ENCODE results near the gene NT5C3A.
A peak's percentile ranks its signal among the peaks of the same experiment; 100 is the strongest.
"Not testable (repeated sequence)": the region's sequence is repeated elsewhere in the genome, so short reads cannot be mapped to it uniquely, and the experiment has no call there.

The NT5C3A gene

GRCh38 chr7:32964461-32965159 is 98.0 kb downstream of the NT5C3A start:
- peak; percentile 46 for TF ChIP-seq CTCF (conservative IDR thresholded peaks at IDR 0.05; ENCODE audit: low read length)
- not testable (repeated sequence) for H3K4me2 ChIP-seq (ENCODE audit: low read depth, low read length, poor library complexity, severe bottlenecking); H3K4me1 ChIP-seq (ENCODE audit: insufficient read depth, low read length, poor library complexity, severe bottlenecking)

More at GRCh38 chr7:32964461-32965159, 98.0 kb downstream of the NT5C3A start:
- not testable (repeated sequence) for H3K27me3 ChIP-seq (ENCODE audit: insufficient read depth, low read length, poor library complexity, severe bottlenecking); H3K9me3 ChIP-seq (ENCODE audit: insufficient read depth, low read depth, low read length); H2AFZ ChIP-seq (ENCODE audit: low read length); H3K9ac ChIP-seq (ENCODE audit: low read depth, low read length, poor library complexity, severe bottlenecking); H3K4me3 ChIP-seq (ENCODE audit: low read length, poor library complexity, severe bottlenecking); H3K36me3 ChIP-seq (ENCODE audit: insufficient read depth, low read length); H3F3A ChIP-seq (ENCODE audit: low read depth); H3K79me2 ChIP-seq (ENCODE audit: insufficient read depth, low read length); H4K20me1 ChIP-seq (ENCODE audit: insufficient read depth, low read length, poor library complexity, severe bottlenecking); H3K9me2 ChIP-seq (replicated peaks; ENCODE audit: low read depth, low read length)
